Panc1 (cell line): ENCODE data around the gene FXYD4. TPM values are rescaled to one million over a fixed set of nuclear protein-coding genes. Genes with fewer than 3 reads are reported as not detected.

Source experiments
- ATAC-seq: fragments of 200-7000 bp; cut with Tn5 transposase; 2 replicates; pipeline ENCODE4 v1.9.1; 2020; ENCODE audit warnings: mild to moderate bottlenecking, moderate library complexity
- BruUV-seq: library from RNA; stranded (reverse); fragments of 400-500 nt; replicated peaks from 2 replicates; lab custom pipeline; 2021; lab: Mats Ljungman, UMichigan
- CTCF ChIA-PET: fragments of 300-600 bp; sonication (Branson Sonifier 250); formaldehyde crosslinking; loops from one replicate; lab custom pipeline; 2022; ENCODE audit warnings: antibody characterized with exemption; lab: Charles Lee
- POLR2A ChIA-PET: fragments of 300-600 bp; sonication (Branson Sonifier 250); formaldehyde crosslinking; loops from one replicate; lab custom pipeline; 2022; ENCODE audit warnings: antibody characterized with exemption; lab: Charles Lee
- DNase-seq: peaks from one replicate; pipeline ENCODE4 v3.0.0-alpha.2; 2010; ENCODE audit warnings: low read depth, low spot score
- H3K27ac ChIP-seq: 2 replicates; pipeline ENCODE4 v1.5.1; 2011; ENCODE audit warnings: mild to moderate bottlenecking, low read length, inconsistent platforms
- H3K27me3 ChIP-seq: fragments of 200-500 bp; sonication (Bioruptor generic); 2 replicates; pipeline ENCODE4 v1.6.0; 2014; ENCODE audit warnings: low read length, inconsistent platforms; ENCODE audit not compliant: control insufficient read depth, insufficient read depth
- H3K36me3 ChIP-seq: fragments of 200-500 bp; sonication (Bioruptor generic); 2 replicates; pipeline ENCODE4 v1.5.1; 2014; ENCODE audit warnings: inconsistent platforms, mild to moderate bottlenecking, low read length, moderate library complexity; ENCODE audit not compliant: control insufficient read depth, insufficient read depth
- H3K4me1 ChIP-seq: 2 replicates; pipeline ENCODE4 v1.5.1; 2011; ENCODE audit warnings: inconsistent platforms, mild to moderate bottlenecking, low read length, moderate library complexity; ENCODE audit not compliant: control insufficient read depth, insufficient read depth
- H3K4me3 ChIP-seq, 2 experiments: 2 replicates each; pipeline ENCODE4 v1.5.1; 2011 to 2012; ENCODE audit warnings: low read depth in 2 of 2, low read length in 2 of 2, mild to moderate bottlenecking in 2 of 2, inconsistent platforms in 1 of 2, moderate library complexity in 1 of 2
- H3K9me3 ChIP-seq: fragments of 200-500 bp; sonication (Bioruptor generic); 2 replicates; pipeline ENCODE4 v1.5.1; 2014; ENCODE audit warnings: low read depth, mild to moderate bottlenecking, inconsistent platforms, low read length, moderate library complexity; ENCODE audit not compliant: control insufficient read depth, insufficient read depth
- CTCF ChIP-seq: fragments of 450-650 bp; IDR thresholded peaks from 2 replicates; pipeline ENCODE4 v1.5.1; 2017; ENCODE audit warnings: mild to moderate bottlenecking
- POLR2AphosphoS5 ChIP-seq: IDR thresholded peaks from 2 replicates; pipeline ENCODE4 v1.6.1; 2012; ENCODE audit warnings: mild to moderate bottlenecking, low read depth, low read length, moderate library complexity
- REST ChIP-seq, 2 experiments: IDR thresholded peaks; 2 replicates each; pipeline ENCODE4 v1.6.1; 2011 to 2012; ENCODE audit warnings: low read depth in 2 of 2, control low read depth in 1 of 2, low read length in 1 of 2, mild to moderate bottlenecking in 1 of 2, moderate library complexity in 1 of 2; ENCODE audit not compliant: insufficient read depth in 1 of 2
- SIN3A ChIP-seq: IDR thresholded peaks from 2 replicates; pipeline ENCODE4 v1.6.1; 2012; ENCODE audit warnings: low read depth, mild to moderate bottlenecking, low read length, moderate library complexity, borderline replicate concordance; ENCODE audit not compliant: insufficient read depth
- TCF7L2 ChIP-seq: IDR thresholded peaks from 2 replicates; pipeline ENCODE4 v1.6.1; 2011; ENCODE audit warnings: mild to moderate bottlenecking, low read depth, low read length, inconsistent platforms
- in situ Hi-C: cut with HindIII; loops from 2 replicates; pipeline ENCODE4 v1.10.0; 2016; ENCODE audit warnings: low sequenced_read_pairs, low pct_unique_long_range_greater_than_20kb
- intact Hi-C: fragments of 100-400 bp; cut with micrococcal nuclease; formaldehyde crosslinking; loops from one replicate; pipeline ENCODE4 v1.10.0; 2022; ENCODE audit not compliant: unreplicated experiment
- total RNA-seq: library from RNA; stranded (reverse); gene quantifications from one replicate; pipeline ENCODE4 v1.2.1, GENCODE V29; 2021; ENCODE audit not compliant: unreplicated experiment

FXYD4 gene
- total RNA-seq, 1 experiment from 2014 or later = not detected

DNA sequence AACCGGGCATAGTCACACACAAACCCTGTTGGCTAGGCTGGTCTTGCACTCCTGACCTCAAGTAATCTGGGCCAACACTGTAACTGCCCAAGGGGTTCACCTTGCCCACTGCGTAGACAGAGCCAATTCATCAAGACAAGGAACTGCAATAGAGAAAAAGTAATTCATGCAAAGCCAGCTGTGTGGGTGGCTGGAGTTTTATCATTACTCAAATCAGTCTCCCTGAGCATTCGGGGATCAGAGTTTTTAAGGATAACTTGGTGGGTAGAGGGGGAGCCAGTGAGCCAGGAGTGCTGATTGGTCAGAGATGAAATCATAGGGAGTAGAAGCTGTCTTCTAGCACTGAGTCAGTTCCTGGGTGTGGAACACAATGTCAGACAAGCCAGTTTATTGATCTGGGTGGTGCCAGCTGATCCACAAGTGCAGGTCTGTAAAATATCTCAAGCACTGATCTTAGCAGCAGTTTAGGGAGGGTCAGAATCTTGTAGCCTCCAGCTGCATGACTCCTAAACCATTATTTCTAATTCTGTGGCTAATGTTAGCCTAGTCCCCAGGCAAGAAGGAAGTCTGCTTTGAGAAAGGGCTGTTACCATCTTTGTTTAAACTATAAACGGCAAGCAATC lies 15.6 kb upstream of the FXYD4 start:
- H3K4me1 ChIP-seq = peaks cover 13% of the 10 kb centered on the region
- DNase-seq = peak; percentile 70
- no peaks in the 10 kb centered on the region for H3K9me3 ChIP-seq
- TF ChIP-seq POLR2AphosphoS5 (no peak), CTCF (no peak; the same call in 1 of the 2 replicates), REST (IDR thresholded peaks at IDR 0.05; ENCODE audit: insufficient read depth in 1 of 2, low read depth in 2 of 2, low read length in 1 of 2) (no peak), TCF7L2 (no peak), SIN3A (no peak)
- BruUV-seq = no TSS peak
- no peak overlapping the region for H3K27ac ChIP-seq
- in situ Hi-C loops = no loop called here
- intact Hi-C loops = no loop called here
- CTCF ChIA-PET = interaction anchor here (0.7 to 0.9 kb wide), 2 partner anchors 105 to 124 kb away, joined by 3 to 6 read pairs; no protein-coding TSS in a partner anchor
- ATAC-seq = peak; percentile 83
- no peaks in the 10 kb centered on the region for H3K36me3 ChIP-seq
- H3K4me3 ChIP-seq = no peak overlapping the region
- POLR2A ChIA-PET = interaction anchor here (0.6 to 0.7 kb wide), 2 partner anchors 38 to 85 kb away, joined by 3 to 5 read pairs; no protein-coding TSS in a partner anchor
- no peaks in the 10 kb centered on the region for H3K27me3 ChIP-seq

DNA sequence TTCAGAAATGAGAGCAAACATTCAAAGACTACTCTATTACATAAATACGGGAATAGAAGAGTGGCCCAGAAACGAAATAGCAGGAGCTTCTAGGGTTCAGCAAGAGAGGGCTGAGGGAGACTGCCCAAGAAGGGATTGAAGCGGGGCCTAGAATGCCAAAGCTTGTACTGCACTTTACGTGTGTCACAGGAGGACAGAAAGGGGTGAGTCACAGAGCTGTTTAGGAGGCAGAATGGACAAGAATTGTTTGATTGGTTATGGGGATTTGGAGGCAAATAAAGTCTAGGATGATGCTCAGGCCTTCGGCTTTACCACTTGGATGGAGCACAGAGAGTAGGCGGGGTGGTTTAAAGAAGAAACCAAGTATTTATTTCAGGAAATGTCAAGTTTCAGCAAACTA lies 11.3 kb upstream of the FXYD4 start:
- Histone ChIP-seq H3K4me1 (peaks cover 11% of the 10 kb centered on the region), H3K4me3 (no peak overlapping the region), H3K27ac (no peak overlapping the region), H3K27me3 (no peaks in the 10 kb centered on the region), H3K36me3 (no peaks in the 10 kb centered on the region; the same call in 1 of the 2 replicates), H3K9me3 (no peaks in the 10 kb centered on the region)
- no TSS peak for BruUV-seq
- ChIA-PET CTCF (interaction anchor here (0.7 kb wide), 1 partner anchor 11 kb away, joined by 4 read pairs; no protein-coding TSS in a partner anchor), POLR2A (no interaction called here)
- TF ChIP-seq CTCF (no peak), REST (IDR thresholded peaks at IDR 0.05; ENCODE audit: insufficient read depth in 1 of 2, low read depth in 2 of 2, low read length in 1 of 2) (no peak), POLR2AphosphoS5 (no peak), SIN3A (no peak), TCF7L2 (no peak)
- ATAC-seq = no peak
- intact Hi-C loops (no loop called here), in situ Hi-C loops (no loop called here)
- DNase-seq = no peak
